HG03442 (cell line): Measurements from ENCODE around the gene DENND1A.

ENCODE experiments used
- ATAC-seq: cut with Tn5 transposase; IDR thresholded peaks from one replicate; pipeline ENCODE4 v1.9.1; 2021; ENCODE audit warnings: mild to moderate bottlenecking, moderate library complexity; ENCODE audit not compliant: unreplicated experiment

The DENND1A gene

DNA sequence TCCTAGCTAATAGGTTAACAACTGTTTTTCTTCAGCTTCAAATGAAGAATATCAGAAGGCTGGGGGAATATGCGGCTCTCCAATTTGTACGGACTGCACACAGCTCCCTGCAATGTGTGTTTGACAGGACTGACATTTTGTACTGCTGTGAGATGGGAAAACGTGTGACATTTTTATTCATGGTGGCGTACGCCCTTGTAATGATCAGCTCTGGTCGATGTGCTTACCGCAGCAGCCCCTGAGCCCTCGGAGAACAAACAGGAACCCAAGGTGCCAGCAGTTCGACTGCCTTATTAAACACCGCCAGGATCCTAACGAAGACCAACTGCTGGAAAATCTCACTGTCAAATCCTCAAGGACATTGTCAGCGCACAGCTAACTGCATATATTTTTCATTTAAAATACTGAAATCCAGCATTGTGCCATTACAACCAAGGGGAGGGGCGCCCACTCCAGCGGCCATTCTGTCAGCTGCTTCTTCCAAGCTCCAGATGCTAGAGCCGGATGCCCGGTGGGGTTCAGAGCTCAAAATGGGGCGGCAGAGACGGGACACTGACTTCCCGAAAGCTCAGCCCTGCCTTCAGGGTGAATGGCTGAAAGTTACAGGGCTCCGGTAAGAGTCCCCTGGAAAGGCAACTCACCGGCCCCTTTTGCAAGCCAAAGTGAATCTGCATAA, 507.2 kb downstream of the DENND1A start:
- no peak for ATAC-seq

- ATAC-seq = no peak
Measured at GRCh38 chr9:123421801-123422455, 508.0 kb downstream of the DENND1A start.

DNA sequence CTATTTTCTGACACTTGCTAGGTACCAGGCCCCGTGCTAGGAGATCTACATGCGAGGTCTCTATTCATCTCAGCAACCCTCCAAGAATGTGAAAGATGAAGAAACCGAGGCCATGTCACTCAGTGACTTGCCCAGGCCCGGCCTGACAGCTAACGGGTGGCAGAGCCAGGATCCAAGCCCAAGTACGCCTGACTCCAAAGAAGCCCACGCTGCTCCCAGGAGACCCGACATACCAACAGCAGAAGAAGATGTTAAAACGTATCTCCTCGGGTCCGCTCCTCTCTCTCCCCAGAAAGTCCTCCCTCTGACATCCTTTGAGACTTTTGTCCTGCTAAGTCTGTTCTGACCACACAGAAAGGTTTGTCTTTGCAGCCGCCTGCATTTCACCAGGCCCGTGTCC, 508.7 kb downstream of the DENND1A start:
- no peak for ATAC-seq

DNA sequence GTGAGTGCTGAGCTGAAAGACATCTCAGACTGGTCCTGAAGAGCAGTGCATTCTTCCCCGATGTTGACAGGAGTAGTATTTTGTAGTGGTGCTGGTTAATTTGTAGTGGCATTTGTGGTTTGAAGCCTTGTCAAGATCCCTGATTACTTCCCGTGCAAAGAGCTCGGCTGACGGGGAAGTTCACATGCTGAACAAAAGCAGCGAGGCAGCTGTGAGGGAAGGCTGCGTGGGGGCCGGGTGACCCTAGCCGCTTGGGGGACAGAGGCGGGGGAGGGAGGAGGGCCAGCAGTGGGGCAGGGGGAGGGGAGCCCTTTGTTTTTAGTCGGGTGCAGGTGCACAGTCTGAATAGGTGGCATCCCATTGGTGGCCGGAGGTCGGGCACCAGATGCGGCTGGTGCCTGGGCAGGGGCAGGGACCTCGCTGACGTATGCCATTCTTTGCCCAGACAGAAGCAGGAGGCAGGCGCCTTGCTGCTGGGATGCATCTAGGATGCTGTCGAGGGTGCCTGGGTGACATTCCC, 509.3 kb downstream of the DENND1A start:
- ATAC-seq = no peak

DNA sequence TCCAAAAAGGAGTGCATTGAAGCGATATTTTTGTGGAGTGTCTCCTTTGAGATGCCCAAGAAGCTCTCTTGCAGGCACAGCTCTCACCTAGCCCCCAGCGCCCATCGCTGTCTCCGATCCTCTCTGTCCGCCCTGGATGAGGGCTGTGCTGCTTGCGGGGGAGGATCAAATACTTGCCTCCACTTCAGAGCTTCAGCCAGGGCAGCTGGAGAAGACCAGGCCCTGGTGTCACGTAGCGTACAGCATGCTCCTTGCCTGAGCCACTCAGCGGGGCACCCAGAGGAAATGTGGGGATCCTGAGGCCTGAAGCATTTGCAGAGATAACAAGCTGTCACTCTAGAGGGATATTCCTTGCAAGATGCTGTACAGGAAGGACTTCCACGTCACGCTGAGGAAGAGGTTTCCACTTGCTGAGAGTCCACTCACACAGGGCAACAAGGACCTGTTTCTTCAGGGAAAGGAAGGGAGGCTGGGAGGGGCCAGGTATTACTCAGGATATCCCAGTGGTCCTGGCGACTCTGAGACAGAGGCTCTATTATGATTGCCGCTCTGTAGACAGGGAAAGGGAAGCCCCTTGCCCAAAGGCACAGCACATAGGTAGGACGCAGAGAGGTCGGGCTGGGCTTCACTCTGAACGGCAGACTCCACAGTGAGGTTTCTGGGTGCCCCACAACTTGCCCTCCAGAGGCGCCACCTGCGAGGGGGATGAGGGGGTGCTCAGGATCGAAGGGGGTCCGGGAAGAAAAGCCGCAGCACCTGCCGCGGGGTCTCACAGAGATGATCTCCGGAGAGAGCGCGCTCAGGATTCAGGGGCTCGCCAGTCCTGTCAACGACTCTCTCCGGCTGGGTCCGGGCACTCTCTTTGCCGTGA, 510.0 kb downstream of the DENND1A start:
- no peak for ATAC-seq

DNA sequence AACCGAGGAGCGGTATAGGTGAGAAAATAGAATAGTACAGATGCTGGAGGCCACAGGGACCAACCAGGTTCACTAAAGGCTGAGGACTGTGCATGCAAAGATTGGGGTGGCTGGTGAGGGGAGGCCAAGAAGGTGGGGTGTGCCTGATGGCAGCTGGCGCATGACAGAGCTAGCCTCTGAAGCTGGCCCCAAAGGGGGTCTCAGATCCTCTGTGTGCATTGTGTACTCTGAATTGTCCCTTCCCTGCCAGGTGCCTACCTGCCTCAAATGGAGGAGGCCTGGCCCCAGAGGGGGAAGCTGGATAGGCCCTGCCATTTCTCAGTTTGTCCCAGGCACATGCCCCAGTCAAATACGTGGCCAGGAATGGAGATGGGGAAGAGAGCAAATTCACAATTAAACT, 510.8 kb downstream of the DENND1A start:
- no peak for ATAC-seq

DNA sequence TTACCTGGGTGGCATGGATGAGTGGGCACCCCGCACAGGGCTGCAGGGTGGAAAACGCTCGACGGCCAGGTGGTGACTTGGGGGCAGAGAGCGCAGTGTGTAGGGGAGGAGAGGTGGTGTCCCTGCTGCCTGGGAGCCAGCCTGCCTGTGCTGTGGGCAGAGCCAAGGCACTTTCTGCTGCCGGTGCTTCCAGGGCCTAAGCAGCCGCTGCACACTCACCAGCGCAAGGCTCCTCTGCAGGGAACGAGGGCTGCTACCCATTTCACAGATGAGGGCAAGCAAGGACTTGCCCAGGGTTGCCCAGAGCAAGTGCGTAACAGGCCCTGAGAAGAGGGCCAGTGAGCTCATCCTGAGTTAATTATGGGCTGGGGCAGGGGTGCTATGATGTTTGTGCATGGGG, 511.4 kb downstream of the DENND1A start:
- ATAC-seq = no peak

DNA sequence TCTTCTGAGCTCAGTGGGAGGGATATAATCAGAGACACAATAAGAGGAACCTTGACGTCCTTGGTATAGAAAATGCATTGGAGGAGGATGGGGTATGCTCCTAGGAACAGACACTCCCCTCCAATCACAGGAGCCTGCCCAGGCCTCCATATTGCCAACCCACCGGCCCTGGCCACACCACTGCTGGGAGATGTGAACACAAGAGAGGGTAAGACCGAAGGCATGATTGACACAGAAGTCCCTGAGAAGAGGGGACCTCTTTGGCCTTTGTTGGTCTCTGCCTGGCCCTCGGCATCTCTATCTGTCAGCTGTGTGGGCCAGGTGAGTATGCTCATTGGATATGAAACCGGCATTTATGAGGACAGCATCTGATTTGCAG, 511.9 kb downstream of the DENND1A start:
- no peak for ATAC-seq

DNA sequence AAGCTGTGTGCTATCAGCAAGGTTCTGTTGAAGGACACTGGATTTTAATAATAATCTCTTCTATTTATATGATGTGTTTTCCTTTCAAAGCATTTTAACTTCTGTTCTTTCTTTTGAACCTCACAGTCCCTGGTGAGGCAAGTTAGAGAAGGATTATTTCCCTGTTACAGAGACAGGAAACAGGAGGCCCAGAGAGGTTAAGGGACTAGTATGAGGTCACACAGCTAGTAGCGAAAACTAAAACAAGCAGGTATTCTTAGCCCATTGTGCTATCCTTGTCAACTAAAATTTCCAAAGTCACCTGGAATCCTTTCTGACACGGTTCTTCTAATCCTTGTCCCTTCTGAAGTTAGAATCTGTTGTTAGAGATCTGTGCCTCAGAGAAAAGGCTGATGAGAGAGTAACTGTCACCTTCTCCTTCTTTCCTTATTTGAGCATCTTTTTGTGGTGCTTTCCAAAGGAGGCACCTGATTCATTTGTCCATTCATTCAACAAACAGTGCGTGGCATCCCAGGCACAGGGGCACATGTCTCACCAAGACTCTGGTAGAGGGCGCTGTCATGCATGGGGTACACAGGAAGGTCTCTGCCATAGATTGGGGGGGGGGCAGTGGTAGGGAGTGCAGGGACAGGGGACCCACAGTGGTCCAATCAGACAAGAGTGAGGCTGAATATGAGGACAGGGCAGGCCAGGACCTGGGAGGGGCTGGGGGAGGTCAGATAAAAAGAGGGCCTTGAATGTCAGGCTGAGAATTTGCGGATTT, 512.5 kb downstream of the DENND1A start:
- no peak for ATAC-seq

DNA sequence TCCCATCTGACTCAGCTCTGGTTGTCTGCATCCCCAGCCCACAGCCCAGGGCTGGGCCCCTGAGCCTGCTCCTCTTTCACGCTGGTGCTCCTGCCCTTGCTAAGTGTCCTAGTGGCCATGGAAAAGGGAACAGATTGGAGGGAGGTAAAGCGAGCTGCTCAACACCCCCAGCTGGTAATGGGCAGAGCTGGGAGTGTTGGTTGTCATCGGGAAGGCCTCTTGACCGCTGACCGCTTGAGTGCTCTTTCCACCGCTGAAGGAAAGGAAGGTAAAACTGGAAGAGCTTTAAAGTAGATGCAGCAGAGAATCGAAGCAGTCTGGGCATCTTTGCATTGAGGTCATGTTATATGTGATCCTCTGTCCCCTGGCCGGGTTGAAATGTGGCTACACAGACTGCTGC, 513.8 kb downstream of the DENND1A start:
- no peak for ATAC-seq

GRCh38 chr9:123414936-123415930, 514.7 kb downstream of the DENND1A start:
- ATAC-seq = no peak

DNA sequence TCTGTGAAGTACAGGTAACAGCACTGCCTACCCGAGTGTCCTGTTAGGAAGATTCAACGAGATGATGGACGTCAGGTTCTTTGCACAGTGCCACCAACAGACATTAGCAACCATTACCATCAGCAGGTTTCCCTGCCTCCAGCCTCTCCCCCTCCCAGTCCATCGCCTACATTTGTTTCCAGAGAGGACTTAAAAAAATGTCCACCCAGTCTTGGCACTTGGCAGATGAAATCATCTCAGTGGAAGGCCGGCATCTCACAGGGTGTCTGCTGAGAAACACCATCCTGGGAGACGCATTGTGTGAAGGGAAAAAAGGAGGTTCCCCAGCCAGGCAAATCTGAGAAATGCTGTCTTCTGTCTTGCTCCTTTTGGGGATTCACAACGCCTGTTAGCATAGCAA, 515.7 kb downstream of the DENND1A start:
- ATAC-seq = no peak

GRCh38 chr9:123412171-123412820, 517.6 kb downstream of the DENND1A start:
- no peak for ATAC-seq

GRCh38 chr9:123411636-123412035, 518.3 kb downstream of the DENND1A start:
- ATAC-seq = no peak

DNA sequence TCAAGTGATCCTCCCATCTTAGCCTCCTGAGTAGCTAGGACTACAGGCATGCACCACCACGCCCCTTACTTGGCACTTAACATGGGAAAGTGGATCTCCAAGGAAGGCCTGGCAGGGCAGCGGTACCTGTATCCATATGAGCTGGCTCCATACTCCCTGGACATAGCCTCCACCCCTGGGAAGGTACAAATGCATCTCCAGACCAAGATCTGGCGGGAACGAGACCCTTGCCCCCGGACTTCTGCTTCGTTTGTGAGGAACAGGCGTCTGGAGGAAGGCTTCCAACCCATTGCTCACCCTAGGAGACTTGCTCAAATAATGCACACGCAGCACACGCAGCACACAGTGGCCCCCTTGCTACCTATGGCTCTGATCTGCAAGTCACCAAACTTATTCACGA, 518.7 kb downstream of the DENND1A start:
- ATAC-seq = no peak

GRCh38 chr9:123410281-123410910, 519.5 kb downstream of the DENND1A start:
- no peak for ATAC-seq

DNA sequence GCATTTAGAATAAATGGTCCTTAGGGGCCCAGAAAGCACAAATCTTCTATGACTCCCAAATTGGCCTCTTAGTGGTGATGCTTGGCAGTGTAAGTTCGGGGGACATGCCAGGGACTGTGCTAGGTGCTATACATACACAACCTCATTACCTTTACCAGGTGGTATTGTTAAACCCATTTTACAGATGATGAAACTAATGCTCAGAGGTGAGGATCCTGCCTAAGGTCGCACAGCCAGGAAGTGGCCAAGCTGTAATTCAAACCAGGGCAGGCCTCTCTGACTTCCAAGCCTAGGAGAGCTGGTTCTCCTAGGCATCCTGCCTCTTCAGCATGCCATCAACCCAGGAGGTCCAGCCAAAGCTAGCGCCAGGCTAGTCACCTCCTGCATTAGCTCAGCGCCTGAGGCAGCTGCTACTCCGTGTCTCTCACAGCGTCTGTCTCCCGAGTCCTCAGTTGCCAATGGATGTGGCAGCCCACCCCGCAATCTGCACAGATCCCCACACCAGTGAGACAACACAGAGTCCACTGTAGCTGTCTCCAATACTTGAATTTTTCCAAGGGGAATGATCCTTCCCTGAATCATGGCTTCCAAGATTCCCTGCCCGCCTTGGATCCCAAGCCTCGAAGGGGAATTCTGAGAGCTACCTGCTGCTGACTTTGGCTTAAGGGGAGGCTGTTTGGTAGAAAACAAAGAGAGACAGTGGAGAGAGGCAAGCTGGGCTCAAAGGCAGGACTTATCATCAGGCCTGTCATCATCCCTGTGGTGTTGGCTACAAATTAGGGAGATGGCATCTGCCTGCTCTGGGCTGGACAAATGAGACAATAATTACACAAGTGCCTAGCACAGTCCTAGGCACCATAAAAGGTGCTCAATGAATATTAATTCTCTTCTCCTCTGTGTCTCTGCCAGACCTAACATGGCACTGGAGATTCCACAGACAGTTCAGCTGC, 521.3 kb downstream of the DENND1A start:
- ATAC-seq = no peak
